ENCODE data around the gene GNG7. TPM values are rescaled to one million over a fixed set of nuclear protein-coding genes. Genes with fewer than 3 reads are reported as not detected.

The GNG7 gene
- total and polyA plus RNA-seq, 10 of the 15 experiments (the other 5 are each of a cell fraction or from before 2014, with no cell fraction given): 1.9 to 13.6 (median 6.5) TPM

DNA sequence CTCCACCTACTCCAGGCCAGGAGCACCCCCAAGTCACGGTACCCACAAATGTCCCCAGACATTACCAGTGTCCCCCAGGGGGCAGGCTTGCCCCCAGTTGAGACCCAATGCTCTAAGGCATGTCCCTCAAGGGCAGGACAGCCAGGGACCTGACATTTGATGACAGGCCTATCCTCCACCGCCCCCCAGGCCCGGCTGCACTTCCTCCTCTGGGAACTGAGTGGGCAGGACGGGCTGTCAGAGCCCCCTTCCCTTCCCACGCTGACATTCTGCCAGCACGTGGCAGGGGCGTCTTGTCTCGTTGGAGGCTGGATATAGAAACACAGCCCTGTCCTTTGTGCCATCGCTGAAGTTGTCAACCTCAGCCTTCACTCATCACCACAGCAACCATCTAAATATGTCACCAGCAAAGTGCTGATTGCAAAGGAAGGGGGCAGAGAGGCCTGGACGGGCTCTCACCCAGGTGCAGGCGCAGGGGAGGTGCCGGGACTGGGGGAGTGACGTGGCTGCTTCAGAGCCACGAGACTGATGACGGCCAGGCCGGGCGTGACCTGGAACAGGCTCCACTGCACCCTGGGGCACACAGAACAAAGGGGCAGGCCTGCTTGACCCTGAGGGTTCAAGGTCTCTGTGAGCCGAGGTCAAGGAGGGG lies 38.4 kb downstream of the GNG7 start (continued):
- TF ChIP-seq BMI1 (IDR thresholded peaks at IDR 0.05; ENCODE audit: borderline replicate concordance): no peak; the same call in 1 of the 2 replicates
- TF ChIP-seq PAX5 (IDR thresholded peaks at IDR 0.05; ENCODE audit: borderline replicate concordance, low read depth, low read length): peak; percentile 38; the same call in 1 of the 2 replicates
- peak; percentile 68; the same call in 1 of the 2 replicates for TF ChIP-seq MXI1 (IDR thresholded peaks at IDR 0.05; ENCODE audit: low read depth, low read length)

DNA sequence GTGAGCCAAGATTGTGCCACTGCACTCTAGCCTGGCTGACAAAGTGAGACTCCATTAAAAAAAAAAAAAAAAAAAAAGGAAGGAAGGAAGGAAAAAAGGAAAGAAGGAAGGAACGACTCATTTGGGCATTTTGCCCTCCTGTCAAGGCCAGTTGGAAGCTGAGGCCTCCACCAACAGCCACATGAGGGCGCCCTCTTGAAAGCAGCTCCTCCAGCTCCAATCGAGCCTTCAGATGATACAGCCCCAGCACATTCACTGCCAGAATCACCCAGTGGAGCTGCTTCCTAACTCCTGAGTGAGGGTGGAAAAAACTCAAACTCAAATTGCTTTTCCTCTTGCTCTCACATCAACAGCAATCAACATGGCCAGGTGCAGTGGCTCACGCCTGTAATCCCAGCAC lies 40.9 kb downstream of the GNG7 start:
- no peaks in the 10 kb centered on the region for H3K27me3 ChIP-seq (replicated peaks in 1 of 2; ENCODE audit: control insufficient read depth in 2 of 2, insufficient read depth in 2 of 2, low read length in 1 of 2)
- ChIA-PET SMC1A (ENCODE audit: uncharacterized antibody, unreplicated experiment) (interaction anchor here (0.7 to 1.6 kb wide), 5 partner anchors 13 to 88 kb away, joined by 3 to 11 read pairs (median 3); no protein-coding TSS in a partner anchor), CTCF (interaction anchor here (1.7 to 4.8 kb wide), 2 partner anchors 13 to 89 kb away, joined by 6 to 30 read pairs; no protein-coding TSS in a partner anchor), POLR2A (interaction anchor here (0.7 kb wide), 1 partner anchor 320 kb away, joined by 9 read pairs; no protein-coding TSS in a partner anchor), RAD21 (ENCODE audit: unreplicated experiment) (interaction anchor here (0.7 to 0.9 kb wide), 2 partner anchors 37 to 40 kb away, joined by 3 to 4 read pairs; partner anchors contain the start of gene GNG7)
- H3K9me3 ChIP-seq (replicated peaks; ENCODE audit: control insufficient read depth, insufficient read depth, low read length): peaks cover 13% of the 10 kb centered on the region
- H4K20me1 ChIP-seq (ENCODE audit: control insufficient read depth, insufficient read depth): no peaks in the 10 kb centered on the region
- intact Hi-C loops (cut with micrococcal nuclease; ENCODE audit: unreplicated experiment): no loop called here
- H3K27ac ChIP-seq (ENCODE audit: control insufficient read depth, insufficient read depth): no peak overlapping the region
- H3K4me1 ChIP-seq (ENCODE audit: control insufficient read depth, insufficient read depth, low read length): peaks cover 15% of the 10 kb centered on the region
- H3K36me3 ChIP-seq (ENCODE audit: control insufficient read depth in 2 of 2, insufficient read depth in 2 of 2, low read length in 1 of 2): no peaks in the 10 kb centered on the region; a peak in 1 of 4 replicates
- WGBS (ENCODE audit: insufficient coverage, insufficient replicate concordance, low lambda C conversion rate, missing lambda C conversion rate): 90% methylated on average over 4 of the region's 4 CpGs
- ATAC-seq (no peak), DNase-seq (ENCODE audit: low read depth, low spot score) (no peak), FAIRE-seq (no peak)
- no peak overlapping the region for H3K9ac ChIP-seq (ENCODE audit: control insufficient read depth, insufficient read depth, low read length)
- no peak overlapping the region for H3K4me3 ChIP-seq
- H3K4me2 ChIP-seq (ENCODE audit: control insufficient read depth, insufficient read depth): no peak overlapping the region
- no peaks in the 10 kb centered on the region; the same call in 1 of the 2 replicates for H3K79me2 ChIP-seq (ENCODE audit: control insufficient read depth, insufficient read depth, low read length)
- in situ Hi-C loops (cut with MboI): no loop called here
- BruUV-seq (replicated peaks): no TSS peak
- H2AFZ ChIP-seq (ENCODE audit: control insufficient read depth, low read depth, low read length): no peak overlapping the region
- TF ChIP-seq, protein P1, sequence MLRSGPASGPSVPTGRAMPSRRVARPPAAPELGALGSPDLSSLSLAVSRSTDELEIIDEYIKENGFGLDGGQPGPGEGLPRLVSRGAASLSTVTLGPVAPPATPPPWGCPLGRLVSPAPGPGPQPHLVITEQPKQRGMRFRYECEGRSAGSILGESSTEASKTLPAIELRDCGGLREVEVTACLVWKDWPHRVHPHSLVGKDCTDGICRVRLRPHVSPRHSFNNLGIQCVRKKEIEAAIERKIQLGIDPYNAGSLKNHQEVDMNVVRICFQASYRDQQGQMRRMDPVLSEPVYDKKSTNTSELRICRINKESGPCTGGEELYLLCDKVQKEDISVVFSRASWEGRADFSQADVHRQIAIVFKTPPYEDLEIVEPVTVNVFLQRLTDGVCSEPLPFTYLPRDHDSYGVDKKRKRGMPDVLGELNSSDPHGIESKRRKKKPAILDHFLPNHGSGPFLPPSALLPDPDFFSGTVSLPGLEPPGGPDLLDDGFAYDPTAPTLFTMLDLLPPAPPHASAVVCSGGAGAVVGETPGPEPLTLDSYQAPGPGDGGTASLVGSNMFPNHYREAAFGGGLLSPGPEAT (IDR thresholded peaks at IDR 0.05; ENCODE audit: low read depth): no peak
- TF ChIP-seq GATAD2B (conservative IDR thresholded peaks at IDR 0.05; ENCODE audit: low read depth): no peak
- TF ChIP-seq KAT2A (conservative IDR thresholded peaks at IDR 0.05; ENCODE audit: control insufficient read depth, low read depth, low read length): no peak
- no peak for TF ChIP-seq NFIC (IDR thresholded peaks at IDR 0.05; ENCODE audit: low read depth, low read length)
- 0 out of 2 replicates have a peak, but pooled peaks have one; percentile 6 for TF ChIP-seq RAD21 (IDR thresholded peaks at IDR 0.05; ENCODE audit: insufficient read depth, low read depth, low read length)
- TF ChIP-seq, protein P2, sequence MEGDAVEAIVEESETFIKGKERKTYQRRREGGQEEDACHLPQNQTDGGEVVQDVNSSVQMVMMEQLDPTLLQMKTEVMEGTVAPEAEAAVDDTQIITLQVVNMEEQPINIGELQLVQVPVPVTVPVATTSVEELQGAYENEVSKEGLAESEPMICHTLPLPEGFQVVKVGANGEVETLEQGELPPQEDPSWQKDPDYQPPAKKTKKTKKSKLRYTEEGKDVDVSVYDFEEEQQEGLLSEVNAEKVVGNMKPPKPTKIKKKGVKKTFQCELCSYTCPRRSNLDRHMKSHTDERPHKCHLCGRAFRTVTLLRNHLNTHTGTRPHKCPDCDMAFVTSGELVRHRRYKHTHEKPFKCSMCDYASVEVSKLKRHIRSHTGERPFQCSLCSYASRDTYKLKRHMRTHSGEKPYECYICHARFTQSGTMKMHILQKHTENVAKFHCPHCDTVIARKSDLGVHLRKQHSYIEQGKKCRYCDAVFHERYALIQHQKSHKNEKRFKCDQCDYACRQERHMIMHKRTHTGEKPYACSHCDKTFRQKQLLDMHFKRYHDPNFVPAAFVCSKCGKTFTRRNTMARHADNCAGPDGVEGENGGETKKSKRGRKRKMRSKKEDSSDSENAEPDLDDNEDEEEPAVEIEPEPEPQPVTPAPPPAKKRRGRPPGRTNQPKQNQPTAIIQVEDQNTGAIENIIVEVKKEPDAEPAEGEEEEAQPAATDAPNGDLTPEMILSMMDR (IDR thresholded peaks at IDR 0.05 in 2 of 3, conservative IDR thresholded peaks at IDR 0.05 in 1 of 3; ENCODE audit: control insufficient read depth in 2 of 3, extremely low read depth in 1 of 3, insufficient read depth in 1 of 3, low read depth in 3 of 3, low read length in 3 of 3): peak in 1 of 3 experiments; percentile 38; a peak in 1 of 6 replicates
- TF ChIP-seq RFX5 (IDR thresholded peaks at IDR 0.05; ENCODE audit: low read depth, low read length): no peak
- TF ChIP-seq, protein P3, sequence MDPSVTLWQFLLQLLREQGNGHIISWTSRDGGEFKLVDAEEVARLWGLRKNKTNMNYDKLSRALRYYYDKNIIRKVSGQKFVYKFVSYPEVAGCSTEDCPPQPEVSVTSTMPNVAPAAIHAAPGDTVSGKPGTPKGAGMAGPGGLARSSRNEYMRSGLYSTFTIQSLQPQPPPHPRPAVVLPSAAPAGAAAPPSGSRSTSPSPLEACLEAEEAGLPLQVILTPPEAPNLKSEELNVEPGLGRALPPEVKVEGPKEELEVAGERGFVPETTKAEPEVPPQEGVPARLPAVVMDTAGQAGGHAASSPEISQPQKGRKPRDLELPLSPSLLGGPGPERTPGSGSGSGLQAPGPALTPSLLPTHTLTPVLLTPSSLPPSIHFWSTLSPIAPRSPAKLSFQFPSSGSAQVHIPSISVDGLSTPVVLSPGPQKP (IDR thresholded peaks at IDR 0.05; ENCODE audit: low read depth, low read length): no peak
- TF ChIP-seq, protein P4, sequence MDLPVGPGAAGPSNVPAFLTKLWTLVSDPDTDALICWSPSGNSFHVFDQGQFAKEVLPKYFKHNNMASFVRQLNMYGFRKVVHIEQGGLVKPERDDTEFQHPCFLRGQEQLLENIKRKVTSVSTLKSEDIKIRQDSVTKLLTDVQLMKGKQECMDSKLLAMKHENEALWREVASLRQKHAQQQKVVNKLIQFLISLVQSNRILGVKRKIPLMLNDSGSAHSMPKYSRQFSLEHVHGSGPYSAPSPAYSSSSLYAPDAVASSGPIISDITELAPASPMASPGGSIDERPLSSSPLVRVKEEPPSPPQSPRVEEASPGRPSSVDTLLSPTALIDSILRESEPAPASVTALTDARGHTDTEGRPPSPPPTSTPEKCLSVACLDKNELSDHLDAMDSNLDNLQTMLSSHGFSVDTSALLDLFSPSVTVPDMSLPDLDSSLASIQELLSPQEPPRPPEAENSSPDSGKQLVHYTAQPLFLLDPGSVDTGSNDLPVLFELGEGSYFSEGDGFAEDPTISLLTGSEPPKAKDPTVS (IDR thresholded peaks at IDR 0.05; ENCODE audit: low read depth, low read length): no peak
- TF ChIP-seq EED (IDR thresholded peaks at IDR 0.05; ENCODE audit: low read depth): no peak
- no peak for TF ChIP-seq RELA (IDR thresholded peaks at IDR 0.05; ENCODE audit: borderline replicate concordance, partially characterized antibody)

Measured in GM12878 (cell line).